M059J (cell line): ENCODE results near the gene CLPSL1. TPM values are rescaled to one million over a fixed set of nuclear protein-coding genes. Genes with fewer than 3 reads are reported as not detected.
"Not testable (repeated sequence)": the region's sequence is repeated elsewhere in the genome, so short reads cannot be mapped to it uniquely, and the experiment has no call there.

Experiments
- DNase-seq: peaks from one replicate; pipeline ENCODE4 v3.0.0-alpha.2; 2012; ENCODE audit warnings: low read depth
- total RNA-seq: library from RNA; depleted of rRNA; stranded (reverse); fragments of >200 nt; shearing (Covaris generic); gene quantifications from 2 replicates; pipeline ENCODE4 v1.2.3, GENCODE V29; 2014; rRNA removed

CLPSL1 gene
- not detected in 2 replicates for total RNA-seq

- DNase-seq: no peak
Observed at GRCh38 chr6:35780719-35781118, at the start of gene CLPSL1. TSS of gene CLPSL1 (plus strand) at chr6:35781019. CDS start at chr6:35781111, 92 bp downstream.

- peak; percentile 85 for DNase-seq
Observed at GRCh38 chr6:35731414-35731735, 49.4 kb upstream of the CLPSL1 start.

GRCh38 chr6:35731736-35732532, 48.9 kb upstream of the CLPSL1 start:
- DNase-seq: peak; percentile 89

GRCh38 chr6:35733633-35734032, 47.2 kb upstream of the CLPSL1 start:
- DNase-seq: no peak

GRCh38 chr6:35734319-35734718, 46.5 kb upstream of the CLPSL1 start:
- DNase-seq: not testable (repeated sequence)

GRCh38 chr6:35735452-35735851, 45.4 kb upstream of the CLPSL1 start:
- DNase-seq: no peak

GRCh38 chr6:35736253-35736894, 44.4 kb upstream of the CLPSL1 start:
- peak; percentile 67 for DNase-seq

GRCh38 chr6:35736982-35737412, 43.8 kb upstream of the CLPSL1 start, which contains the start of gene ARMC12:
TSS of gene ARMC12 (plus strand) at chr6:35737032. CDS start at chr6:35737109, 77 bp downstream.
- no peak for DNase-seq

GRCh38 chr6:35737413-35738211, 43.2 kb upstream of the CLPSL1 start:
- DNase-seq: peak; percentile 81

- DNase-seq: no peak
Observed at GRCh38 chr6:35739645-35740524, 40.9 kb upstream of the CLPSL1 start.

- DNase-seq: no peak
Observed at GRCh38 chr6:35742842-35743241, 38.0 kb upstream of the CLPSL1 start.

GRCh38 chr6:35745509-35745908, 35.3 kb upstream of the CLPSL1 start:
- no peak for DNase-seq

GRCh38 chr6:35746516-35746915, 34.3 kb upstream of the CLPSL1 start:
- DNase-seq: no peak

- no peak for DNase-seq
Observed at GRCh38 chr6:35747877-35748276, 32.9 kb upstream of the CLPSL1 start.

- no peak for DNase-seq
Observed at GRCh38 chr6:35750557-35750956, 30.3 kb upstream of the CLPSL1 start.

GRCh38 chr6:35751594-35751993, 29.2 kb upstream of the CLPSL1 start:
- no peak for DNase-seq

- DNase-seq: no peak
Observed at GRCh38 chr6:35752330-35752729, 28.5 kb upstream of the CLPSL1 start.

- peak; percentile 61 for DNase-seq
Observed at GRCh38 chr6:35754452-35755277, 26.2 kb upstream of the CLPSL1 start.

- DNase-seq: no peak
Observed at GRCh38 chr6:35755278-35755924, 25.4 kb upstream of the CLPSL1 start.
